Measurements from ENCODE around the gene MFAP3.

The MFAP3 gene

DNA sequence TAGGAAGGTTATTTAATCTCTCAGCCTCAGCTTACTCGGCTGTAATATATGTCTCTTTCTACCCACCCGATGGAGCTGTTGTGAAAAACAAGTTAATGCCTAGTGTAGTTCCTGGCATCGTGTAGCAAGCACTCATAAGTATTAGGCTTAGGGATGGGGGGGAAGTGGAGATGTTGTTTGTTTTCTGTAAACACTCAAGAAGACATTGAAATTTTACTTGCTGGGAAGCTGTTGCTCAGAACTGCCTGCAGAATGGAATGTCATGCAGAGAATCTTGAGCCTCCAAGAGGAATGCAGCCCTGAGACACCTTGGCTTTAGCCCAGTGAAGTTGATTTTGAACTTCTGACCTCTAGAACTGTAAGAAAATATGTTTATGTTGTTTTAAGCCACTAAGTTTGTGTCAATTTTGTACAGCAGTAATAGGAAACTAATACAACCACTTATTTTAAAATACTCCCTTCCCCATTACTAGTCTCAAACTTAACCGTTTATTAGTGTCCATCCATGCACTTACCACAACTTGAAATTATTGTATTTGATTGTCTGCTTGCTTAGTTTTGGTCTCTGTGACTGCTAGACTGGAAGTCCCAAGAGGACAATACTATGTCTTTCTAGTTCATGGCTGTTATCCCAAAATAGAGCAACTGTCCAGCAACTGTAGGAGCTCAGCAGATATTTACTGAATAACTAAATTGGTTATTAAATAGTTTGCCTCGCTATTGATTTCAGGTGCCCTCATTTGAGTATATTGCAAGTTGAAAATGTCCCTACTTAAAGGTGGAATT lies 53.8 kb downstream of the MFAP3 start:
- no peak for ATAC-seq (ENCODE audit: insufficient read depth, low read depth)
- Histone ChIP-seq H4K20me1 (ENCODE audit: insufficient read depth, low read length) (no peaks in the 10 kb centered on the region; the same call in 1 of the 2 replicates), H3K4me3 (ENCODE audit: low read depth in 1 of 2, low read length in 2 of 2) (no peak overlapping the region), H2AFZ (ENCODE audit: low read depth, low read length) (no peak overlapping the region), H3K4me2 (ENCODE audit: insufficient read depth, low read length) (no peak overlapping the region), H3K79me2 (ENCODE audit: insufficient read depth, low read length) (no peaks in the 10 kb centered on the region), H3K4me1 (ENCODE audit: insufficient read depth, low read length) (no peaks in the 10 kb centered on the region), H3K9ac (ENCODE audit: low read depth, low read length) (no peak overlapping the region), H3K9me3 (ENCODE audit: insufficient read depth, low read length, severe bottlenecking) (no peaks in the 10 kb centered on the region), H3K36me3 (ENCODE audit: insufficient read depth, low read length) (no peaks in the 10 kb centered on the region), H3K27me3 (ENCODE audit: insufficient read depth, low read length, poor library complexity) (peaks cover 7% of the 10 kb centered on the region), H3K27ac (ENCODE audit: low read length) (no peak overlapping the region)
- no peak for DNase-seq
- TF ChIP-seq, protein P1, sequence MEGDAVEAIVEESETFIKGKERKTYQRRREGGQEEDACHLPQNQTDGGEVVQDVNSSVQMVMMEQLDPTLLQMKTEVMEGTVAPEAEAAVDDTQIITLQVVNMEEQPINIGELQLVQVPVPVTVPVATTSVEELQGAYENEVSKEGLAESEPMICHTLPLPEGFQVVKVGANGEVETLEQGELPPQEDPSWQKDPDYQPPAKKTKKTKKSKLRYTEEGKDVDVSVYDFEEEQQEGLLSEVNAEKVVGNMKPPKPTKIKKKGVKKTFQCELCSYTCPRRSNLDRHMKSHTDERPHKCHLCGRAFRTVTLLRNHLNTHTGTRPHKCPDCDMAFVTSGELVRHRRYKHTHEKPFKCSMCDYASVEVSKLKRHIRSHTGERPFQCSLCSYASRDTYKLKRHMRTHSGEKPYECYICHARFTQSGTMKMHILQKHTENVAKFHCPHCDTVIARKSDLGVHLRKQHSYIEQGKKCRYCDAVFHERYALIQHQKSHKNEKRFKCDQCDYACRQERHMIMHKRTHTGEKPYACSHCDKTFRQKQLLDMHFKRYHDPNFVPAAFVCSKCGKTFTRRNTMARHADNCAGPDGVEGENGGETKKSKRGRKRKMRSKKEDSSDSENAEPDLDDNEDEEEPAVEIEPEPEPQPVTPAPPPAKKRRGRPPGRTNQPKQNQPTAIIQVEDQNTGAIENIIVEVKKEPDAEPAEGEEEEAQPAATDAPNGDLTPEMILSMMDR (IDR thresholded peaks at IDR 0.05; ENCODE audit: borderline replicate concordance, extremely low read depth, low read length, poor library complexity, severe bottlenecking) = no peak
- no peak for TF ChIP-seq EZH2 (IDR thresholded peaks at IDR 0.05; ENCODE audit: borderline replicate concordance, low read depth, low read length, severe bottlenecking)

DNA sequence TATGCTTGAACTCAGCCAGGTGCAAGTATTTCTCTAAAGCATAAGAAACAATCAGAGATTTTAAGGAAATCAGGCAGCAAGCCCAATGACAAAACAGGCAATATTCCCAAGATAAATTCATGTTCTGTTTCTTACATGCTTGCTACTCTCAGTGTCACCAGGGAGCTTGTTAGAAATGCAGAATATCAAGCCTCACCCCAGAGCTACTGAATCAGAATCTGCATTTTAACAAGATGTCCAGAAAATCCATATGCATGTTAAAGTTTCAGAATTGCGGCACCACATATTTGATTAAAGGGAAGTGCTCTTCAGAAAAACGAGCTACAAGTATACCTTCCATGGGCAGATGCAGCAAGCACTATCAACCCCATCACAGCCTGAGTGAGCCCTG lies 54.4 kb downstream of the MFAP3 start:
- Histone ChIP-seq H3K4me1 (ENCODE audit: insufficient read depth, low read length) (no peaks in the 10 kb centered on the region), H3K9me3 (ENCODE audit: insufficient read depth, low read length, severe bottlenecking) (no peaks in the 10 kb centered on the region), H4K20me1 (ENCODE audit: insufficient read depth, low read length) (no peaks in the 10 kb centered on the region; the same call in 1 of the 2 replicates), H3K4me2 (ENCODE audit: insufficient read depth, low read length) (no peak overlapping the region), H3K79me2 (ENCODE audit: insufficient read depth, low read length) (no peaks in the 10 kb centered on the region), H3K36me3 (ENCODE audit: insufficient read depth, low read length) (no peaks in the 10 kb centered on the region), H3K27ac (ENCODE audit: low read length) (no peak overlapping the region), H3K4me3 (ENCODE audit: low read depth in 1 of 2, low read length in 2 of 2) (no peak overlapping the region), H3K27me3 (ENCODE audit: insufficient read depth, low read length, poor library complexity) (peaks cover 7% of the 10 kb centered on the region), H3K9ac (ENCODE audit: low read depth, low read length) (no peak overlapping the region), H2AFZ (ENCODE audit: low read depth, low read length) (no peak overlapping the region)
- TF ChIP-seq, protein P1 (IDR thresholded peaks at IDR 0.05; ENCODE audit: borderline replicate concordance, extremely low read depth, low read length, poor library complexity, severe bottlenecking) = no peak
- TF ChIP-seq EZH2 (IDR thresholded peaks at IDR 0.05; ENCODE audit: borderline replicate concordance, low read depth, low read length, severe bottlenecking) = no peak
- ATAC-seq (ENCODE audit: insufficient read depth, low read depth) (no peak), DNase-seq (no peak)

DNA sequence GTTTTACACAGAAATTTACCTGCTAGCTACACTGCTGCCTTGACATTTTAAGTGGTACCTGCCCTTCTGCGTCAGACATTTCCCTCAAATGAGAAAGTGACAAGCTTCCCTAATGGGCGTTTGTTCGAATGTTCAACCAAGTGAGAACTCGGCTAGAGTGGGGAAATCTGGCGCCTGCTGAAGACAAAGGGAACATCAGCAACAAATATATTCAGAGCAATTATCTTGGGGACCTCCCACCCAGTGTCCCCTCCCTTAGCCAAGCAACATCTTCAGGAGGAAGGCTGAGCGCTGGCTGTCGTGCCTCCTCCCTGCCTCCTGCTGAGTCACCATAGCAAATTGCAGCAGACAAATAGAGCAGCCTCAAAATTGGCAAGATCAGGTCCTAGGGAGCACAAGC lies 57.1 kb downstream of the MFAP3 start:
- no peaks in the 10 kb centered on the region; the same call in 1 of the 2 replicates for H4K20me1 ChIP-seq (ENCODE audit: insufficient read depth, low read length)
- peaks cover 7% of the 10 kb centered on the region for H3K27me3 ChIP-seq (ENCODE audit: insufficient read depth, low read length, poor library complexity)
- no peaks in the 10 kb centered on the region for H3K4me1 ChIP-seq (ENCODE audit: insufficient read depth, low read length)
- H3K4me3 ChIP-seq (ENCODE audit: low read depth in 1 of 2, low read length in 2 of 2) = no peak overlapping the region
- H3K27ac ChIP-seq (ENCODE audit: low read length) = no peak overlapping the region
- no peaks in the 10 kb centered on the region for H3K9me3 ChIP-seq (ENCODE audit: insufficient read depth, low read length, severe bottlenecking)
- ATAC-seq (ENCODE audit: insufficient read depth, low read depth) = no peak
- H3K36me3 ChIP-seq (ENCODE audit: insufficient read depth, low read length) = no peaks in the 10 kb centered on the region
- no peak overlapping the region for H3K4me2 ChIP-seq (ENCODE audit: insufficient read depth, low read length)
- no peaks in the 10 kb centered on the region for H3K79me2 ChIP-seq (ENCODE audit: insufficient read depth, low read length)
- no peak overlapping the region for H2AFZ ChIP-seq (ENCODE audit: low read depth, low read length)
- DNase-seq = no peak
- no peak overlapping the region for H3K9ac ChIP-seq (ENCODE audit: low read depth, low read length)
- TF ChIP-seq, protein P1 (IDR thresholded peaks at IDR 0.05; ENCODE audit: borderline replicate concordance, extremely low read depth, low read length, poor library complexity, severe bottlenecking) = no peak
- no peak for TF ChIP-seq EZH2 (IDR thresholded peaks at IDR 0.05; ENCODE audit: borderline replicate concordance, low read depth, low read length, severe bottlenecking)
